Measurements from ENCODE around the gene ARHGAP9.
"Not testable (repeated sequence)": the region's sequence is repeated elsewhere in the genome, so short reads cannot be mapped to it uniquely, and the experiment has no call there.

ARHGAP9 gene

GRCh38 chr12:57517187-57517586 lies 37.5 kb upstream of the ARHGAP9 start:
- no peak for DNase-seq (ENCODE audit: low spot score)

GRCh38 chr12:57516617-57517153 lies 37.0 kb upstream of the ARHGAP9 start:
- DNase-seq (ENCODE audit: low spot score): no peak

GRCh38 chr12:57515934-57516541 lies 36.4 kb upstream of the ARHGAP9 start:
- DNase-seq (ENCODE audit: low spot score): no peak

GRCh38 chr12:57515408-57515933 lies 35.8 kb upstream of the ARHGAP9 start:
- DNase-seq (ENCODE audit: low spot score): no peak

GRCh38 chr12:57514720-57515407 lies 35.2 kb upstream of the ARHGAP9 start:
- no peak for DNase-seq (ENCODE audit: low spot score)

GRCh38 chr12:57514246-57514645 lies 34.6 kb upstream of the ARHGAP9 start:
- not testable (repeated sequence) for DNase-seq (ENCODE audit: low spot score)

- not testable (repeated sequence) for DNase-seq (ENCODE audit: low spot score)
Observed at GRCh38 chr12:57513677-57514076, 34.0 kb upstream of the ARHGAP9 start.

GRCh38 chr12:57513266-57513665 lies 33.6 kb upstream of the ARHGAP9 start:
- DNase-seq (ENCODE audit: low spot score): no peak

- no peak for DNase-seq (ENCODE audit: low spot score)
Observed at GRCh38 chr12:57512665-57513064, 33.0 kb upstream of the ARHGAP9 start.

GRCh38 chr12:57511588-57512325 lies 32.1 kb upstream of the ARHGAP9 start:
- DNase-seq (ENCODE audit: low spot score): no peak

GRCh38 chr12:57511161-57511560 lies 31.5 kb upstream of the ARHGAP9 start:
- no peak for DNase-seq (ENCODE audit: low spot score)

- DNase-seq (ENCODE audit: low spot score): not testable (repeated sequence)
Observed at GRCh38 chr12:57507796-57508195, 28.1 kb upstream of the ARHGAP9 start.

GRCh38 chr12:57506541-57506940 lies 26.9 kb upstream of the ARHGAP9 start:
- DNase-seq (ENCODE audit: low spot score): not testable (repeated sequence)

- not testable (repeated sequence) for DNase-seq (ENCODE audit: low spot score)
Observed at GRCh38 chr12:57502311-57502969, 22.8 kb upstream of the ARHGAP9 start.

GRCh38 chr12:57500213-57500612 lies 20.5 kb upstream of the ARHGAP9 start:
- DNase-seq (ENCODE audit: low spot score): no peak

- DNase-seq (ENCODE audit: low spot score): no peak
Observed at GRCh38 chr12:57498571-57498970, 18.9 kb upstream of the ARHGAP9 start.

GRCh38 chr12:57498132-57498502 lies 18.5 kb upstream of the ARHGAP9 start:
- no peak for DNase-seq (ENCODE audit: low spot score)

GRCh38 chr12:57497223-57498131 lies 17.8 kb upstream of the ARHGAP9 start:
- no peak for DNase-seq (ENCODE audit: low spot score)

GRCh38 chr12:57496822-57497221 lies 17.2 kb upstream of the ARHGAP9 start:
- DNase-seq (ENCODE audit: low spot score): no peak

GRCh38 chr12:57495051-57495701 lies 15.5 kb upstream of the ARHGAP9 start:
- not testable (repeated sequence) for DNase-seq (ENCODE audit: low spot score)
